ENCODE measurements around the gene WDPCP.

Gene WDPCP

GRCh38 chr2:63124850-63125249 lies 463.4 kb downstream of the WDPCP start:
- H3K4me3 ChIP-seq (ENCODE audit: low read depth, low read length) = no peak overlapping the region
- TF ChIP-seq CTCF (IDR thresholded peaks at IDR 0.05; ENCODE audit: insufficient read depth, low read depth, low read length, missing control alignments) = no peak
- peak; percentile 78 for DNase-seq (ENCODE audit: low read depth)

- TF ChIP-seq CTCF (IDR thresholded peaks at IDR 0.05; ENCODE audit: insufficient read depth, low read depth, low read length, missing control alignments) = no peak
- DNase-seq (ENCODE audit: low read depth) = peak; percentile 74
- H3K4me3 ChIP-seq (ENCODE audit: low read depth, low read length) = no peak overlapping the region
Measured at GRCh38 chr2:63124218-63124617, 464.1 kb downstream of the WDPCP start.

GRCh38 chr2:63122921-63123320 lies 465.4 kb downstream of the WDPCP start:
- DNase-seq (ENCODE audit: low read depth) = no peak
- no peak for TF ChIP-seq CTCF (IDR thresholded peaks at IDR 0.05; ENCODE audit: insufficient read depth, low read depth, low read length, missing control alignments)
- no peak overlapping the region for H3K4me3 ChIP-seq (ENCODE audit: low read depth, low read length)

DNA sequence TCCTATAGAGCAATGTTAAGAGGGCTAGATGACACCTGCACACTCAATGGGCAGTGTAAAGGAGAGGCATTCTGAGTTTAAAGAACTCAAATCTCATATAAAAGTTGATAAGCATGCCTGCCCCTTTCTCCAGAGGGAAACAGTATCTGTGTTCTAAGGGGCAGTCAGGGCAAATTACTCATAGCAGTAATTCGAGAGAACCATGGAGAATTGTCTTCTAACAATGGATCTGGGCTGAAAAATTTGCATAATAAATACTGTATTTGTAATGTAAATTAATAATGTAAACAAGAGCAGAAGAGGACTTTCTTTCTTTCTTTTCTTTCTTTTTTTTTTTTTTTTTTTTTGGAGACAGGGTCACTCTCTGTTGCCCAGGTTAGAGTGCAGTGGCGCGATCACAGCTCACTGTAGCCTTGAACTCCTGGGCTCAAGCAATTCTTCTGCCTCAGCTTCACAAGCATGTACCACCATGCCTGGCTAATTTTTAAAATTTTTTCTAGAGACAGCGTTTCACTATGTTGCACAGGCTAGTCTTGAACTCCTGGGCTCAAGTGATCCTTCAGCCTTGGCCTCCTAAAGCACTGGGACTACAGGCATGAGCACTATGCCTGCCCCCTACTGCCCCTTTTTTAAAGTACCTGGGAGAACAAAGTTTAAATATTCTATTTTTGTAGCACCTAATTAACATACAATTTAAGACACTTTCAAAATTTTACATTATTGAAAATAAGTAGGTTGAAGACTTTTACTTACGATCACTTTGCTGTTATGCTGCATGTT lies 467.0 kb downstream of the WDPCP start:
- no peak for TF ChIP-seq CTCF (IDR thresholded peaks at IDR 0.05; ENCODE audit: insufficient read depth, low read depth, low read length, missing control alignments)
- no peak for DNase-seq (ENCODE audit: low read depth)
- H3K4me3 ChIP-seq (ENCODE audit: low read depth, low read length) = no peak overlapping the region

- no peak for TF ChIP-seq CTCF (IDR thresholded peaks at IDR 0.05; ENCODE audit: insufficient read depth, low read depth, low read length, missing control alignments)
- no peak for DNase-seq (ENCODE audit: low read depth)
- H3K4me3 ChIP-seq (ENCODE audit: low read depth, low read length) = no peak overlapping the region
Measured at GRCh38 chr2:63118821-63119220, 469.5 kb downstream of the WDPCP start.

DNA sequence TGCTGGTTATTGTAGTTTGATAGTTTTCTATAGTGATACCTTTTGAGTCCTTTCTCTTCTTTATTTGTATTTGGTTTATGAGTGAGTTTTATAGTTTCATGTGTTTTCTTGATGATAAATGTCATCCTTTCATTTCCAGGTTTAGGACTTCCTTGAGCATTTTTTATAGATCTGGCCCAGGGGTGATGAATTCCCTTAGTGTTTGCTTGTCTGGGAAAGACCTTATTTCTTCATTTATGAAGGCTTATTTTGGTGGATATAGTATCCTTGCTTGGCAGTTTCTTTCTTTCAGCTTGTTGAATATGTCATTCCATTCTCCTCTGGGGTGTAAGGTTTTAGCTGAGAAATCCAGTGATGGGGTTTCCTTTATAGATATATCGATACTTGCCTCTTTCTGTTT lies 483.8 kb downstream of the WDPCP start:
- DNase-seq (ENCODE audit: low read depth) = no peak
- H3K4me3 ChIP-seq (ENCODE audit: low read depth, low read length) = no peak overlapping the region
- no peak for TF ChIP-seq CTCF (IDR thresholded peaks at IDR 0.05; ENCODE audit: insufficient read depth, low read depth, low read length, missing control alignments)

DNA sequence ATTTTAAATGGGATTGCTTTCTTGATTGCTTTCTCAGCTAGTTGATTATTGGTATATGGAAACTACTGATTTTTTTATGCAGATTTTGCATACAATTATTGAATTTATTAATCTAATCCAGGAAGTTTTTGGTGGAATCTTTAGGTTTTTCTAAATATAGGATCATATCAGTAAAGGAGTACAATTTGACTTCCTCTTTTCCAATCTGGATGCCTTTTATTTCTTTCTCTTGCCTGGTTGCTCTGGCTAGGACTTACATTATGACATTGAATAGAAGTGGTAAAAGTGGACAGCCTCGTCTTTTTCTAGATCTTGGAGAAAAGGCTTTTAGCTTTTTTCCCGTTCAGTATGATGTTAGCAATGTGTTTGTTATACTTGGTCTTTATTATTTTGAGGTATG lies 486.3 kb downstream of the WDPCP start:
- no peak overlapping the region for H3K4me3 ChIP-seq (ENCODE audit: low read depth, low read length)
- no peak for TF ChIP-seq CTCF (IDR thresholded peaks at IDR 0.05; ENCODE audit: insufficient read depth, low read depth, low read length, missing control alignments)
- no peak for DNase-seq (ENCODE audit: low read depth)

All from GM12865 (cell line).